HepG2 (cell line): Measurements from ENCODE around the gene CFAP69. TPM values are rescaled to one million over a fixed set of nuclear protein-coding genes. Genes with fewer than 3 reads are reported as not detected.
A peak's percentile ranks its signal among the peaks of the same experiment; 100 is the strongest.

Source experiments
- CCAR2 ChIP-seq: fragments of 200-400 bp; formaldehyde crosslinking; optimal IDR thresholded peaks from 2 replicates; pipeline ENCODE3; 2018; ENCODE audit warnings: low read depth, mild to moderate bottlenecking, low read length, moderate library complexity
- GTF2F1 ChIP-seq: fragments of 150-350 bp; IDR thresholded peaks from 2 replicates; pipeline ENCODE4 v1.6.1; 2014; ENCODE audit warnings: low read length
- KMT2B ChIP-seq: IDR thresholded peaks from 2 replicates; pipeline ENCODE4 v1.6.1; 2016; ENCODE audit warnings: missing genetic modification reagents, missing compliant biosample characterization
- MYC ChIP-seq: sonication (generic); formaldehyde crosslinking; IDR thresholded peaks from 2 replicates; pipeline ENCODE4 v1.9.0; 2021; ENCODE audit warnings: missing genetic modification reagents, borderline replicate concordance
- NR2F1 ChIP-seq, 2 experiments: fragments of 450-650 bp in 1 of 2; formaldehyde crosslinking in 1 of 2; IDR thresholded peaks; 2 replicates each; pipeline versions ENCODE4 v1.5.0 to v1.6.1; 2016 to 2020; ENCODE audit warnings: mild to moderate bottlenecking in 1 of 2, missing compliant biosample characterization in 1 of 2, missing genetic modification reagents in 1 of 2, moderate library complexity in 1 of 2
- SALL2 ChIP-seq: sonication (generic); formaldehyde crosslinking; IDR thresholded peaks from 2 replicates; pipeline ENCODE4 v1.8.1; 2023; ENCODE audit warnings: mild to moderate bottlenecking, missing genetic modification reagents, inconsistent platforms
- TOPORS ChIP-seq: sonication (generic); formaldehyde crosslinking; IDR thresholded peaks from 2 replicates; pipeline ENCODE4 v1.8.0; 2023; ENCODE audit warnings: mild to moderate bottlenecking, missing genetic modification reagents
- ZNF143 ChIP-seq: sonication (generic); formaldehyde crosslinking; IDR thresholded peaks from 2 replicates; pipeline ENCODE4 v1.4.0; 2020; ENCODE audit warnings: missing genetic modification reagents
- polyA plus RNA-seq, 8 experiments: library from polyadenylated mRNA; depleted of rRNA in 3 of 8; stranded (reverse) in 7 of 8; unstranded in 1 of 8; fragments of >200 nt; fragmentation: Illumina TruSeq in 4 of 8; extraction: Trizol in 4 of 8; gene quantifications; 2 replicates each; pipeline versions ENCODE4 v1.2.1 to v1.2.3, GENCODE V29; 2011 to 2016; ENCODE audit warnings: low read depth in 4 of 8, missing spikeins in 1 of 8, mixed read lengths in 1 of 8; ENCODE audit not compliant: insufficient read depth in 1 of 8
- total RNA-seq, 5 experiments: library from RNA; depleted of rRNA; stranded (reverse); fragments of >200 nt; fragmentation: Illumina TruSeq; extraction: Trizol; gene quantifications; 2 replicates each; pipeline ENCODE4 v1.2.3, GENCODE V29; 2016; ENCODE audit warnings: low read depth in 1 of 5
- TF ChIP-seq, protein P1 (sequence below): IDR thresholded peaks from 2 replicates; pipeline ENCODE4 v1.6.1; 2012; ENCODE audit warnings: low read depth, low read length, improper control_type of control experiment
- TF ChIP-seq, protein P2 (sequence below): sonication (generic); formaldehyde crosslinking; IDR thresholded peaks from 2 replicates; pipeline ENCODE4 v1.8.1; 2023; ENCODE audit warnings: mild to moderate bottlenecking, missing genetic modification reagents
- TF ChIP-seq, protein P3 (sequence below), 2 experiments: sonication (generic) in 1 of 2; formaldehyde crosslinking in 1 of 2; IDR thresholded peaks; 2 replicates each; pipeline versions ENCODE4 v1.4.0 to v1.6.1; 2016 to 2020; ENCODE audit warnings: borderline replicate concordance in 1 of 2, low read depth in 1 of 2, mild to moderate bottlenecking in 1 of 2, missing genetic modification reagents in 1 of 2
- TF ChIP-seq, protein P4 (sequence below): sonication (generic); formaldehyde crosslinking; IDR thresholded peaks from 2 replicates; pipeline ENCODE4 v1.9.0; 2021; ENCODE audit warnings: missing genetic modification reagents, borderline replicate concordance
- TF ChIP-seq, protein P5 (sequence below): sonication (generic); formaldehyde crosslinking; IDR thresholded peaks from 2 replicates; pipeline ENCODE4 v1.5.0; 2020; ENCODE audit warnings: mild to moderate bottlenecking, missing genetic modification reagents
- TF ChIP-seq, protein P6 (sequence below): sonication (generic); formaldehyde crosslinking; IDR thresholded peaks from 2 replicates; pipeline ENCODE4 v1.4.0; 2020; ENCODE audit warnings: mild to moderate bottlenecking, missing genetic modification reagents

Gene CFAP69
- total and polyA plus RNA-seq, 2 of the 13 experiments (the other 11 are each of a cell fraction or from before 2014, with no cell fraction given) = 2.2 to 4.0 TPM

DNA sequence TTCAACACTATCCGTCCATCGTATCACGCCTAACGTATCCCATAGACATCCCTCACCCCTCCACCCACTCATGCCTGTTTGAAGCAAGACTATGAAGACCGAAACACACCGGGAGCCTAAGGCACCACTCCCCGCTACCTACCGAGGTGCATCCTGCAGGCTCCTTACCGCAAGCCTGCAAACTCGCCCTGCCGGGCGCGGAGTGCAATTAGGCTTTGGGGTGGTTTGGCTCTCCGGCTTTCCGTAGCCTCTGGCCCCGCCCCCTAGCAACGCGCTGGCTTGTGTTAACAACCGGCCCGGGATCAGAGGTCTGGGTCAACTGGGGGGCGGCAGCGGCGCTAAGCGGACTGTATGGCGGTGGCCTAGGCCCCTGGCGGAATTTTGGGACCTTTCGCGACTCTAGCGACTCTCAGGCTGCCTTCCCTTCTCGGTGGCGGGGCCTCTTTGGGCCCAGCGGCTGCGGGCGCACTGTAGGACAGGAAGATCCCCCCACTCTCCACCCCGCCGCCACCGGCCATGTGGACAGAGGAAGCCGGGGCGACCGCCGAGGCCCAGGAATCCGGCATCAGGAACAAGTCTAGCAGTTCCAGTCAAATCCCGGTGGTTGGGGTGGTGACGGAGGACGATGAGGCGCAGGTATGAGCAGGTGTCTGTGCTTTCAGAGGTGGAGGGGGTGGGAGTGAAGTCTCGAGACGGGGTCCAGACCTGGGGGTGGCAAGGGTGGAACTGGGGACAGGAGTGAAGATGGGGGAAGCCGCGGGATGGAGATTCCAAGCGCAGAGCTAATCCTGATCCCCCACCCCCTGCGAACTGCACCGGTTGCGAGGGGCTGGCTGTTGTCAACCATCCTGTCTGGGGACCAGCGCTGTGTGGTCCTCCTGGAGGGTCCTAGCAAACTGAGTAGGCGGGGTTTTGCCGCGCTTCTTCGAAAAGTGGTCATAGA lies at the start of gene CFAP69 (continued):
- TF ChIP-seq CCAR2 = peak; percentile 41
- no peak for TF ChIP-seq ZNF143
- TF ChIP-seq GTF2F1 = no peak
- TF ChIP-seq, protein P1, sequence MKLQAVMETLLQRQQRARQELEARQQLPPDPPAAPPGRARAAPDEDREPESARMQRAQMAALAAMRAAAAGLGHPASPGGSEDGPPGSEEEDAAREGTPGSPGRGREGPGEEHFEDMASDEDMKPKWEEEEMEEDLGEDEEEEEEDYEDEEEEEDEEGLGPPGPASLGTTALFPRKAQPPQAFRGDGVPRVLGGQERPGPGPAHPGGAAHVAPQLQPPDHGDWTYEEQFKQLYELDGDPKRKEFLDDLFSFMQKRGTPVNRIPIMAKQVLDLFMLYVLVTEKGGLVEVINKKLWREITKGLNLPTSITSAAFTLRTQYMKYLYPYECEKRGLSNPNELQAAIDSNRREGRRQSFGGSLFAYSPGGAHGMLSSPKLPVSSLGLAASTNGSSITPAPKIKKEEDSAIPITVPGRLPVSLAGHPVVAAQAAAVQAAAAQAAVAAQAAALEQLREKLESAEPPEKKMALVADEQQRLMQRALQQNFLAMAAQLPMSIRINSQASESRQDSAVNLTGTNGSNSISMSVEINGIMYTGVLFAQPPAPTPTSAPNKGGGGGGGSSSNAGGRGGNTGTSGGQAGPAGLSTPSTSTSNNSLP = 0 out of 2 replicates have a peak, but pooled peaks have one; percentile 33
- TF ChIP-seq, protein P2, sequence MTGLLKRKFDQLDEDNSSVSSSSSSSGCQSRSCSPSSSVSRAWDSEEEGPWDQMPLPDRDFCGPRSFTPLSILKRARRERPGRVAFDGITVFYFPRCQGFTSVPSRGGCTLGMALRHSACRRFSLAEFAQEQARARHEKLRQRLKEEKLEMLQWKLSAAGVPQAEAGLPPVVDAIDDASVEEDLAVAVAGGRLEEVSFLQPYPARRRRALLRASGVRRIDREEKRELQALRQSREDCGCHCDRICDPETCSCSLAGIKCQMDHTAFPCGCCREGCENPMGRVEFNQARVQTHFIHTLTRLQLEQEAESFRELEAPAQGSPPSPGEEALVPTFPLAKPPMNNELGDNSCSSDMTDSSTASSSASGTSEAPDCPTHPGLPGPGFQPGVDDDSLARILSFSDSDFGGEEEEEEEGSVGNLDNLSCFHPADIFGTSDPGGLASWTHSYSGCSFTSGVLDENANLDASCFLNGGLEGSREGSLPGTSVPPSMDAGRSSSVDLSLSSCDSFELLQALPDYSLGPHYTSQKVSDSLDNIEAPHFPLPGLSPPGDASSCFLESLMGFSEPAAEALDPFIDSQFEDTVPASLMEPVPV (CRISPR knock-in tag) = peak; percentile 81
- TF ChIP-seq, protein P3, sequence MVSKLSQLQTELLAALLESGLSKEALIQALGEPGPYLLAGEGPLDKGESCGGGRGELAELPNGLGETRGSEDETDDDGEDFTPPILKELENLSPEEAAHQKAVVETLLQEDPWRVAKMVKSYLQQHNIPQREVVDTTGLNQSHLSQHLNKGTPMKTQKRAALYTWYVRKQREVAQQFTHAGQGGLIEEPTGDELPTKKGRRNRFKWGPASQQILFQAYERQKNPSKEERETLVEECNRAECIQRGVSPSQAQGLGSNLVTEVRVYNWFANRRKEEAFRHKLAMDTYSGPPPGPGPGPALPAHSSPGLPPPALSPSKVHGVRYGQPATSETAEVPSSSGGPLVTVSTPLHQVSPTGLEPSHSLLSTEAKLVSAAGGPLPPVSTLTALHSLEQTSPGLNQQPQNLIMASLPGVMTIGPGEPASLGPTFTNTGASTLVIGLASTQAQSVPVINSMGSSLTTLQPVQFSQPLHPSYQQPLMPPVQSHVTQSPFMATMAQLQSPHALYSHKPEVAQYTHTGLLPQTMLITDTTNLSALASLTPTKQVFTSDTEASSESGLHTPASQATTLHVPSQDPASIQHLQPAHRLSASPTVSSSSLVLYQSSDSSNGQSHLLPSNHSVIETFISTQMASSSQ (IDR thresholded peaks at IDR 0.05; ENCODE audit: low read depth) = no peak
- TF ChIP-seq, protein P3 (CRISPR knock-in tag; IDR thresholded peaks at IDR 0.05; ENCODE audit: borderline replicate concordance) = peak; percentile 79; the same call in 1 of the 2 replicates
- TF ChIP-seq TOPORS (CRISPR knock-in tag) = peak; percentile 58; the same call in 1 of the 2 replicates
- TF ChIP-seq MYC = peak; percentile 72; the same call in 1 of the 2 replicates
- peak; percentile 95 for TF ChIP-seq KMT2B (CRISPR knock-in tag)
- TF ChIP-seq, protein P4, sequence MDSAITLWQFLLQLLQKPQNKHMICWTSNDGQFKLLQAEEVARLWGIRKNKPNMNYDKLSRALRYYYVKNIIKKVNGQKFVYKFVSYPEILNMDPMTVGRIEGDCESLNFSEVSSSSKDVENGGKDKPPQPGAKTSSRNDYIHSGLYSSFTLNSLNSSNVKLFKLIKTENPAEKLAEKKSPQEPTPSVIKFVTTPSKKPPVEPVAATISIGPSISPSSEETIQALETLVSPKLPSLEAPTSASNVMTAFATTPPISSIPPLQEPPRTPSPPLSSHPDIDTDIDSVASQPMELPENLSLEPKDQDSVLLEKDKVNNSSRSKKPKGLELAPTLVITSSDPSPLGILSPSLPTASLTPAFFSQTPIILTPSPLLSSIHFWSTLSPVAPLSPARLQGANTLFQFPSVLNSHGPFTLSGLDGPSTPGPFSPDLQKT (CRISPR knock-in tag) = no peak
- TF ChIP-seq NR2F1 (CRISPR knock-in tag; IDR thresholded peaks at IDR 0.05) = peak; percentile 75 to 93
- peak; percentile 90 for TF ChIP-seq SALL2 (CRISPR knock-in tag)
- TF ChIP-seq, protein P5, sequence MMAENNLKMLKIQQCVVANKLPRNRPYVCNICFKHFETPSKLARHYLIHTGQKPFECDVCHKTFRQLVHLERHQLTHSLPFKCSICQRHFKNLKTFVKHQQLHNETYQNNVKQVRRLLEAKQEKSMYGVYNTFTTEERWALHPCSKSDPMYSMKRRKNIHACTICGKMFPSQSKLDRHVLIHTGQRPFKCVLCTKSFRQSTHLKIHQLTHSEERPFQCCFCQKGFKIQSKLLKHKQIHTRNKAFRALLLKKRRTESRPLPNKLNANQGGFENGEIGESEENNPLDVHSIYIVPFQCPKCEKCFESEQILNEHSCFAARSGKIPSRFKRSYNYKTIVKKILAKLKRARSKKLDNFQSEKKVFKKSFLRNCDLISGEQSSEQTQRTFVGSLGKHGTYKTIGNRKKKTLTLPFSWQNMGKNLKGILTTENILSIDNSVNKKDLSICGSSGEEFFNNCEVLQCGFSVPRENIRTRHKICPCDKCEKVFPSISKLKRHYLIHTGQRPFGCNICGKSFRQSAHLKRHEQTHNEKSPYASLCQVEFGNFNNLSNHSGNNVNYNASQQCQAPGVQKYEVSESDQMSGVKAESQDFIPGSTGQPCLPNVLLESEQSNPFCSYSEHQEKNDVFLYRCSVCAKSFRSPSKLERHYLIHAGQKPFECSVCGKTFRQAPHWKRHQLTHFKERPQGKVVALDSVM (CRISPR knock-in tag) = peak; percentile 35; the same call in 1 of the 2 replicates
- TF ChIP-seq, protein P6, sequence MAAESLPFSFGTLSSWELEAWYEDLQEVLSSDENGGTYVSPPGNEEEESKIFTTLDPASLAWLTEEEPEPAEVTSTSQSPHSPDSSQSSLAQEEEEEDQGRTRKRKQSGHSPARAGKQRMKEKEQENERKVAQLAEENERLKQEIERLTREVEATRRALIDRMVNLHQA = no peak
